ENCODE measurements around the gene CACNA2D1.

DNA sequence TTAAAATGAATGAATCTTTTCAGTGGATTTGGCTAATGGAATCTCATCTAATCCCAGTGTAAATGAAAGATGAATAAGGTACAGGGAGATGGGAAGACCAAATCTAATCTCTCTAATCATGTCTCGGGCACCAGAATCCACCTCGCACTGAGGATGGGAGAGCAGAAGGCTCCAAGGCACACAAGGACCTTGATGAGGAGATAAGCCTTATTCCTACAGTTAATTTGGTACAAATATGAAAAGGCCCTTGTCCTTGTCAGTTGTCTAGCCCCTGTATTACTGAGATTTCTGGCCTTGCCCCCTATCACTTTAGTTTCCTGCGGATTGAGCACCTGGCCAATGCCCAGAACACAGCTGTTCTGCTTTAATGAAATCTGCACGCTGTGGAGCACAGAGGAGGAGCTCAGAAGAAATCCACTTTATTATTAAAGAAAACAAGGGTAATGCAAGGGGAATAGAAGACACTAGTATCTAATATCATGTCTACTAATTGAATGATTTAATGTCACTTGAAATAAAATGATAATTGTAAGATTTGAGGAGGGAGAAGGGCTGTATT, 352.4 kb downstream of the CACNA2D1 start:
- TF ChIP-seq FOXK2 (IDR thresholded peaks at IDR 0.05) = no peak
- no peak for TF ChIP-seq NFRKB (IDR thresholded peaks at IDR 0.05)
- no peak for TF ChIP-seq CTBP1 (IDR thresholded peaks at IDR 0.05; ENCODE audit: borderline replicate concordance)
- TF ChIP-seq SP1 (IDR thresholded peaks at IDR 0.05) = no peak
- no peak for TF ChIP-seq LEF1 (IDR thresholded peaks at IDR 0.05; ENCODE audit: borderline replicate concordance)
- TF ChIP-seq FOXM1 (IDR thresholded peaks at IDR 0.05; ENCODE audit: borderline replicate concordance) = no peak
- TF ChIP-seq, protein P1, sequence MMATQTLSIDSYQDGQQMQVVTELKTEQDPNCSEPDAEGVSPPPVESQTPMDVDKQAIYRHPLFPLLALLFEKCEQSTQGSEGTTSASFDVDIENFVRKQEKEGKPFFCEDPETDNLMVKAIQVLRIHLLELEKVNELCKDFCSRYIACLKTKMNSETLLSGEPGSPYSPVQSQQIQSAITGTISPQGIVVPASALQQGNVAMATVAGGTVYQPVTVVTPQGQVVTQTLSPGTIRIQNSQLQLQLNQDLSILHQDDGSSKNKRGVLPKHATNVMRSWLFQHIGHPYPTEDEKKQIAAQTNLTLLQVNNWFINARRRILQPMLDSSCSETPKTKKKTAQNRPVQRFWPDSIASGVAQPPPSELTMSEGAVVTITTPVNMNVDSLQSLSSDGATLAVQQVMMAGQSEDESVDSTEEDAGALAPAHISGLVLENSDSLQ (IDR thresholded peaks at IDR 0.05) = no peak
- TF ChIP-seq BHLHE40 (IDR thresholded peaks at IDR 0.05; ENCODE audit: borderline replicate concordance) = no peak
- no peak for TF ChIP-seq TARDBP (IDR thresholded peaks at IDR 0.05)
- TF ChIP-seq ZNF384 (IDR thresholded peaks at IDR 0.05) = no peak
- no peak for TF ChIP-seq HDGF (IDR thresholded peaks at IDR 0.05; ENCODE audit: borderline replicate concordance)
- TF ChIP-seq ELF4 (IDR thresholded peaks at IDR 0.05) = no peak
